Bone marrow (tissue), 2 donors: ENCODE measurements around the gene TNIK.
"Not testable (repeated sequence)": the region's sequence is repeated elsewhere in the genome, so short reads cannot be mapped to it uniquely, and the experiment has no call there.

Experiments used
- DNase-seq, 2 donors: peaks; one replicate each; lab custom pipeline; 2025; lab: John Stamatoyannopoulos, UW

Gene TNIK

DNA sequence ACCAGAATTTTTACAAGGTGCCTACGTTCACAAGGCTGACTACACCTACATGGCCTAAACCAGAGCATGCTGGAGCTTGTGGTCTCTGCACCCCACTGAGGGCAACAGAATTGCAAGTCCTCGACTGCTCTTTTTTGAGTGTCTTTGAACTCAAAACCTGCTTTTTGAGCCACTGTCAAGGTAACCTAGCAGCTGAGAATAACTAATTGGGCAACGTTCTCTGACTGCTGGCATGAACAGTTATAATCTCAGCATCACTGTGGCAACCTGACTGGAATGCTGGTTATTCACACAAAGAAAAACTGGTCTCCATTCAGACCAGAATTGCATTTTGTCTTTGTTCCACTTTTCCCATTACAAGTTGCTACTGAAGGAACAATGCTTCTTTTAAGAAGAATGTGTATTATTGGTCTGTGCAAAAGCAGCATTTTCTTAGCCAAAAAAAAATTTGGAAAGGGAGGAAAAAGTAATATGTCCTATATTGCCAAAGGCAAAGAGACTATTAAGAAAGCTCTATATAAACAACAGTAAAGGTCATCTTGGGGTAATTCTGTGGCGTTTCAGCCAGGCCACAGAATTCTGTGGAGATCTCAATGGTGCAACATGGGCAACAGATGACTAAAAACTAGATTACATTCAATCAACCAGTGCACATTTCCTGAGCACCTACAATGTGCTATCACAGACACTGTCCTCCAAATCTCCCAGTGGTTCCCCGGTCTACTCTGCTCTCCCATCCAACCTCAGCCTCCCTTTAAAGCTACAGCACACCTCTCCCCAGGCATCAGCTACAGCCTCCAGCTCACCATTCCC, 76.8 kb downstream of the TNIK start:
- no peak for DNase-seq

DNA sequence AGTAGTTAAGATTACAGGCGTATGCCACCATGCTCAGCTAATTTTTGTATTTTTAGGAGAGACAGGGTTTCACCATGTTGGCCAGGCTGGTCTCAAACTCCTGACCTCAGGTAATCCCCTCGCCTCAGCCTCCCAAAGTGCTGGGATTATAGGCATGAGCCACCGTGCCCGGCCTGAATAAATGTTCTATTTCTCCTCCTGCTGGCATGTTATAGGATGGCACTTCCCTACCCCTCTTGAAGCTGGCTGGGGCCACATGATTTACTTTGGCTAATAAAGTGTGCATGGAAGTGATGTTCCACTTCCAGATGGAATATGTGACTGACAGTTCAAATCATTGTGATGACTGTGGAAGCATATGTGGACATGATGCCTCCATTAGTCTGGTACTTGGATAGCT, 77.9 kb downstream of the TNIK start:
- not testable (repeated sequence) for DNase-seq

GRCh38 chr3:171380711-171381425, 79.3 kb downstream of the TNIK start:
- no peak for DNase-seq

GRCh38 chr3:171379961-171380483, 80.2 kb downstream of the TNIK start:
- DNase-seq, result no peak

DNA sequence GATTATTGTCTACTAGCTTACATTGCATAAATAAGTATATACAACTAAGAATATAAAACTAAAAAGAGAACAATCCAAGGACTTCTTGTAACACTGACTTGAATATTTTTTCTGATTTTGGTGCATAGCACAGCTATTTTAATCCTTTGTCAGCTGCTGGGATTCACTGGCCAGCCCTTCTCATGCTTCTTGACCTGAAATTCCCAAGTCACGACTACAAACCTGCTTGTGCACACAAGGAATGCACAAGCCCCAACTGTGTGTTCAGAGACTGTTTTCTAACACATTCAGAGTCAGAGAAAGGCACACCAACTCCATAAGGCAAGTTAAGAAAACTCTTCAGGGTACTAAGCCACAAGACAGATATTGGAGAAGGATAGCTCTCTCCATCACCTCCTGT, 80.9 kb downstream of the TNIK start:
- no peak for DNase-seq

GRCh38 chr3:171378586-171378985, 81.6 kb downstream of the TNIK start:
- no peak for DNase-seq

- no peak for DNase-seq
Measured at GRCh38 chr3:171377859-171378258, 82.3 kb downstream of the TNIK start.

GRCh38 chr3:171376596-171376947, 83.6 kb downstream of the TNIK start:
- no peak for DNase-seq

GRCh38 chr3:171375666-171376595, 84.3 kb downstream of the TNIK start:
- peak; percentile 16 to 86 for DNase-seq

DNA sequence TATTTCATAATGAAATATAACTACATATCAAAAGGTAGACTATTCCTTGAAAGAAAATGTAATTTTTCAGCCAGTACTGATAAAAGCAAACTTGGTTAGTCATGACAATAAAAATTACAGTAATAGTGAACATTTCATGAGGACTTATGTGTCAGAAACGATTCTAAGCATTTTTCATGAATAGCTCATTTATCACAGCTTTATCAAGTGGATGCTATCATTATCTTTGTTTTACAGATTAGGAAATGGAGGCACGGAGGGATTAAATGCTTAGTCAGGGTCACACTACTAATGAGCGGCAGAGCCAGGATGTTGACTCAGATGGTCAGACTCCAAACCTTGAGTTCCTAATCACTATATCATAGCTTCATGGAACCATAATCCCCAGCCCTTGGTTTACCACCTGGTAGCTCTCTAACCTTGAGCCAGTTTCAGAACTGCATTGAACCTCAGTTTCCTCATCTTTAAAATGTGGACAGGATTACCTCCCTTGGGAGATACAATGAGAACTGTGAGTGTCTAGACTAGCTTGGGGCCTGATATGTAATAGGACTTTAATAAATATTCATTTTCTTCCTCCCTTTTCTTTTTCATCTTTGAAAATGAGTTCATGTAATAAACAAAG, 85.4 kb downstream of the TNIK start:
- no peak for DNase-seq

GRCh38 chr3:171374260-171374659, 85.9 kb downstream of the TNIK start:
- DNase-seq, result peak in 1 of 2 donors; percentile 31

- no peak for DNase-seq
Measured at GRCh38 chr3:171373711-171374110, 86.5 kb downstream of the TNIK start.

DNA sequence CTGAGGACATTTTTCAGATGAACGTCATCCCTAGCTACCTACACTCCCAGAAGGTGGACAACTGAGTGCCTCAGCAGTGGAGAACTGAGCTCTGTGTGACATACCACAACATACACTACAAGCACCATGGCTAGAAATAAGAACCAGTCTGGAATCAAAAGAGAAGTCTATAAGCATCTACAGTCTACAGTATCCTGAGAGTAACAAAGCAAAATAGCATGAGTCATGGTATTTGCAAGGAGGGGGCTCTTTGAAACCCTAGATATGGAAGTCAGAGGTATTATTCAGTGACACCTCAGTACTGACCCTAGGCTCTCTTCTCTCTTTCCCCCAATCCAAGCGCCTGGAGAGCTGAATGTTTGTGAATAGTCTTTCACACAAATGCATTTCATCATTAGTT, 87.5 kb downstream of the TNIK start:
- DNase-seq, result peak in 1 of 2 donors; percentile 58

GRCh38 chr3:171371354-171371753, 88.9 kb downstream of the TNIK start:
- no peak for DNase-seq

DNA sequence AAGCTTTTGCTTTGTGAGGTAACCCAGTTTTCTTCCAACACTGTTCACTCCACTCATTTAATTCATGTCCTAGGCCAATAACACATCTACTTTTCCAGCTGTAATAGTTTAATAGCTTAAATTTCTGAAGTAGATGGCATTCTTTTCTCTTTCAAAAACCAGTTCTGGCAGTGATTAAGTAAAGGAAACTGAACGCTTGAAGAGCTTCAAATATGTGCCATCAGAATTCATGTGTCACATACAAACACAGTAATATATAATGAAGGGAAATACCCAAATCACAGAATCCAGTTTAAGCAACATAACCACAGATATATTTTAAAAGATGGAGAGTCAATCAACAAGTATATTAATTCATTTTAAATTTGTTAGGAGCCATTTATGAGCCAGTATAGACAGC, 91.0 kb downstream of the TNIK start:
- DNase-seq, result no peak

GRCh38 chr3:171366738-171367137, 93.5 kb downstream of the TNIK start:
- not testable (repeated sequence) for DNase-seq

- DNase-seq, result no peak
Measured at GRCh38 chr3:171366043-171366442, 94.2 kb downstream of the TNIK start.

- no peak for DNase-seq
Measured at GRCh38 chr3:171365489-171365888, 94.7 kb downstream of the TNIK start.

- DNase-seq, result no peak
Measured at GRCh38 chr3:171364500-171364899, 95.7 kb downstream of the TNIK start.

GRCh38 chr3:171363202-171363601, 97.0 kb downstream of the TNIK start:
- no peak for DNase-seq

DNA sequence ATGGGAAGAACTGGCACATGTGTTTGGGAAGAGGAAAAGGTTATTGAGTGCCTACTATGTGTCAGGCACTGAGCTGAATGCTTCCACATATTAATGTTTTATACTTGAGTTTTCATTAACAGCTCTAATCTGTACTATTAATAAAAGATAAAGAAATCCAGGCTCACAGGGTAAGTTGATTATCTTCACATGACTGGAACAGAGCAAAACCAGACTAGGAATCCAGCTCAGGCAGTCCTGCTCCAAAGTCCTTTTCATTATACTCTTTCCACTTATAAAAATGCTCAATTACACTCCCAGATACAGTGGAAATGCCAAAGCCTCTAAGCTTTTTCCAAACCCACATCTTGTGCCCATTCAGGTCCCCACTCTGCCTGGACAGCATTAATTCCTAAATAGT, 97.6 kb downstream of the TNIK start:
- no peak for DNase-seq

- DNase-seq, result no peak
Measured at GRCh38 chr3:171358881-171359198, 101.4 kb downstream of the TNIK start.
